Subcutaneous abdominal adipose tissue (tissue), 5 donors: Measurements from ENCODE around the gene GREM1.

Experiments used
- H3K27ac ChIP-seq: one replicate; pipeline ENCODE4 v1.7.0; 2013; ENCODE audit warnings: low read depth, mild to moderate bottlenecking, inconsistent platforms, low read length, moderate library complexity
- H3K27me3 ChIP-seq, 5 donors: one replicate each; pipeline ENCODE4 v1.7.0; 2013; ENCODE audit warnings: low read length in 5 of 5, inconsistent platforms in 1 of 5; ENCODE audit not compliant: control insufficient read depth in 5 of 5, insufficient read depth in 4 of 5
- H3K36me3 ChIP-seq, 5 donors: one replicate each; pipeline ENCODE4 v1.7.0; 2013; ENCODE audit warnings: low read length in 5 of 5; ENCODE audit not compliant: control insufficient read depth in 5 of 5, insufficient read depth in 5 of 5
- H3K4me1 ChIP-seq, 5 donors: one replicate each; pipeline ENCODE4 v1.7.0; 2013; ENCODE audit warnings: low read length in 5 of 5, mild to moderate bottlenecking in 3 of 5, moderate library complexity in 1 of 5; ENCODE audit not compliant: control insufficient read depth in 5 of 5, insufficient read depth in 5 of 5
- H3K4me3 ChIP-seq, 5 donors: one replicate each; pipeline ENCODE4 v1.7.0; 2013; ENCODE audit warnings: low read length in 5 of 5, low read depth in 1 of 5
- H3K9ac ChIP-seq, 5 donors: one replicate each; pipeline ENCODE4 v1.7.0; 2013; ENCODE audit warnings: low read length in 5 of 5, mild to moderate bottlenecking in 4 of 5, moderate library complexity in 3 of 5
- H3K9me3 ChIP-seq, 5 donors: one replicate each; pipeline ENCODE4 v1.7.0; 2013; ENCODE audit warnings: low read length in 5 of 5; ENCODE audit not compliant: control insufficient read depth in 5 of 5
- donor health status: healthy.
- donor health status: healthy.
- donor health status: healthy.
- donor health status: healthy.
- donor health status: healthy.

GREM1 gene

DNA sequence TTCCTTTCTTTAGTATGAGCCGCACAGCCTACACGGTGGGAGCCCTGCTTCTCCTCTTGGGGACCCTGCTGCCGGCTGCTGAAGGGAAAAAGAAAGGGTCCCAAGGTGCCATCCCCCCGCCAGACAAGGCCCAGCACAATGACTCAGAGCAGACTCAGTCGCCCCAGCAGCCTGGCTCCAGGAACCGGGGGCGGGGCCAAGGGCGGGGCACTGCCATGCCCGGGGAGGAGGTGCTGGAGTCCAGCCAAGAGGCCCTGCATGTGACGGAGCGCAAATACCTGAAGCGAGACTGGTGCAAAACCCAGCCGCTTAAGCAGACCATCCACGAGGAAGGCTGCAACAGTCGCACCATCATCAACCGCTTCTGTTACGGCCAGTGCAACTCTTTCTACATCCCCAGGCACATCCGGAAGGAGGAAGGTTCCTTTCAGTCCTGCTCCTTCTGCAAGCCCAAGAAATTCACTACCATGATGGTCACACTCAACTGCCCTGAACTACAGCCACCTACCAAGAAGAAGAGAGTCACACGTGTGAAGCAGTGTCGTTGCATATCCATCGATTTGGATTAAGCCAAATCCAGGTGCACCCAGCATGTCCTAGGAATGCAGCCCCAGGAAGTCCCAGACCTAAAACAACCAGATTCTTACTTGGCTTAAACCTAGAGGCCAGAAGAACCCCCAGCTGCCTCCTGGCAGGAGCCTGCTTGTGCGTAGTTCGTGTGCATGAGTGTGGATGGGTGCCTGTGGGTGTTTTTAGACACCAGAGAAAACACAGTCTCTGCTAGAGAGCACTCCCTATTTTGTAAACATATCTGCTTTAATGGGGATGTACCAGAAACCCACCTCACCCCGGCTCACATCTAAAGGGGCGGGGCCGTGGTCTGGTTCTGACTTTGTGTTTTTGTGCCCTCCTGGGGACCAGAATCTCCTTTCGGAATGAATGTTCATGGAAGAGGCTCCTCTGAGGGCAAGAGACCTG lies 13.2 kb downstream of the GREM1 start:
- no peak overlapping the region for H3K4me3 ChIP-seq
- H3K4me1 ChIP-seq: no peaks in the 10 kb centered on the region
- no peak overlapping the region for H3K27ac ChIP-seq
- H3K27me3 ChIP-seq: peaks cover 0 to 3% (median 0%) of the 10 kb centered on the region in 5 donors
- H3K9me3 ChIP-seq: peaks cover 0 to 4% (median 0%) of the 10 kb centered on the region in 5 donors
- no peaks in the 10 kb centered on the region for H3K36me3 ChIP-seq
- H3K9ac ChIP-seq: no peak overlapping the region

DNA sequence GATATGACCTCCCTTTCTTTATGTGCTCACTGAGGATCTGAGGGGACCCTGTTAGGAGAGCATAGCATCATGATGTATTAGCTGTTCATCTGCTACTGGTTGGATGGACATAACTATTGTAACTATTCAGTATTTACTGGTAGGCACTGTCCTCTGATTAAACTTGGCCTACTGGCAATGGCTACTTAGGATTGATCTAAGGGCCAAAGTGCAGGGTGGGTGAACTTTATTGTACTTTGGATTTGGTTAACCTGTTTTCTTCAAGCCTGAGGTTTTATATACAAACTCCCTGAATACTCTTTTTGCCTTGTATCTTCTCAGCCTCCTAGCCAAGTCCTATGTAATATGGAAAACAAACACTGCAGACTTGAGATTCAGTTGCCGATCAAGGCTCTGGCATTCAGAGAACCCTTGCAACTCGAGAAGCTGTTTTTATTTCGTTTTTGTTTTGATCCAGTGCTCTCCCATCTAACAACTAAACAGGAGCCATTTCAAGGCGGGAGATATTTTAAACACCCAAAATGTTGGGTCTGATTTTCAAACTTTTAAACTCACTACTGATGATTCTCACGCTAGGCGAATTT lies 14.9 kb downstream of the GREM1 start:
- H3K27ac ChIP-seq: no peak overlapping the region
- H3K9ac ChIP-seq: no peak overlapping the region

DNA sequence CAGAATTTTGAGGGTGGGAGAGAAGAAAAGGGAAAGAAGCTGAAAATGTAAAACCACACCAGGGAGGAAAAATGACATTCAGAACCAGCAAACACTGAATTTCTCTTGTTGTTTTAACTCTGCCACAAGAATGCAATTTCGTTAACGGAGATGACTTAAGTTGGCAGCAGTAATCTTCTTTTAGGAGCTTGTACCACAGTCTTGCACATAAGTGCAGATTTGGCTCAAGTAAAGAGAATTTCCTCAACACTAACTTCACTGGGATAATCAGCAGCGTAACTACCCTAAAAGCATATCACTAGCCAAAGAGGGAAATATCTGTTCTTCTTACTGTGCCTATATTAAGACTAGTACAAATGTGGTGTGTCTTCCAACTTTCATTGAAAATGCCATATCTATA lies 15.5 kb downstream of the GREM1 start:
- Histone ChIP-seq H3K4me1 (no peaks in the 10 kb centered on the region), H3K36me3 (no peaks in the 10 kb centered on the region), H3K9ac (no peak overlapping the region), H3K27ac (no peak overlapping the region), H3K9me3 (no peaks in the 10 kb centered on the region), H3K4me3 (no peak overlapping the region), H3K27me3 (peaks cover 0 to 3% (median 0%) of the 10 kb centered on the region in 5 donors)

More for the DNA sequence above, 14.9 kb downstream of the GREM1 start:
- peaks cover 0 to 3% (median 0%) of the 10 kb centered on the region in 5 donors for H3K27me3 ChIP-seq
- no peaks in the 10 kb centered on the region for H3K36me3 ChIP-seq
- H3K4me1 ChIP-seq: no peaks in the 10 kb centered on the region
- peaks cover 0 to 4% (median 0%) of the 10 kb centered on the region in 5 donors for H3K9me3 ChIP-seq
- no peak overlapping the region for H3K4me3 ChIP-seq

DNA sequence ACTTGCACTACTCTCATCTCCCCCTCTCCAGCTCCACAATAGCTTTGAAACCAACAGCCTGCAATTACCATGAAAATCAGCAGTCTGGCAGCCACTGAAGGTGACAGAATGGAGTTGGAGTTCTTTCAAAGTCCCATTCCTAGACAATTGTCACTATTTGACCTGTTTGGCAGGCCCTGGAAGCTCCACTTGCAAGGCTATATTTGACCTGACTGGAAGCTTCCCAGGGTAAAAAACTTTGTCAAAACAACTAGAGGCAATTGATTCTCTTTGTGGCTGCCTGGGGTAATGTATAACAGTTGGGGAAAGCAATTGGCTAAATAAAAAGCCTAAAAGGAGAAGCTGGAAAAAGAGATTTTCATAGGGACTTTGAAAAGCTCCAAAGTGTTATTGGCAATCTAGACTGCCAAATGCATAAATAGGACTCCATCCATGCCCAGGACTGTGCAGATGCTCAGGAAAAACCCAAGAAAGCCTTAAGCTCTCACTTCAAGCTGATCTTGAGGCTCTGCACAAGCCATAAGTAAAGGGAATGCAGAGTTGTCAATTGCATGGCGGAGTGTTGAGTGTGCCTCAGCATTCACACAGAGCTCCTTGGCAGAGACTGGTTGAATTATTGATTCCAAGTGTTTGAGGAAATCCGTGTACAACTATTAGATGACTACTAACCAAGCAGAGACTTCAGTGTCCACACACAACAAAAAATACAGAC lies 18.3 kb downstream of the GREM1 start:
- H3K36me3 ChIP-seq: no peaks in the 10 kb centered on the region
- H3K27ac ChIP-seq: no peak overlapping the region
- H3K27me3 ChIP-seq: no peaks in the 10 kb centered on the region
- peaks cover 0 to 7% (median 0%) of the 10 kb centered on the region in 5 donors for H3K9me3 ChIP-seq
- H3K4me1 ChIP-seq: no peaks in the 10 kb centered on the region
- H3K9ac ChIP-seq: no peak overlapping the region
- H3K4me3 ChIP-seq: no peak overlapping the region

DNA sequence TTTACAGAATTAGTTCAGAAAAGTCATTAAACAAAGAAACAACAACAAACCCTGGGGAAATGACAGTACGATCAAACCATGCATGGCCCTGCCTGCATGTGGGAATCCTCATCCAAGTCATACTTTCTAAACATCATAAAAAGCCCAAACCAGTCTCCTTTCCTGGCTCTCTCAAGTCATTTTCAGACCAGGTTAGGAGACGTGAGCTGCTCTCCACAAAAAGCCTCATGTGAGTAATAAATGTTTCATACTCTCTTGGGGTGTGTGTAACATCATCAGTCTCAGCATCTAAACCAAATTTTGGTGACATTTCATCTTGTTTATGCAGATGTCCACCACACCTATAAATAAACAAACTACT lies 18.9 kb downstream of the GREM1 start:
- peaks cover 0 to 7% (median 0%) of the 10 kb centered on the region in 5 donors for H3K9me3 ChIP-seq
- H3K4me1 ChIP-seq: no peaks in the 10 kb centered on the region
- no peak overlapping the region for H3K4me3 ChIP-seq
- H3K27me3 ChIP-seq: no peaks in the 10 kb centered on the region
- H3K9ac ChIP-seq: no peak overlapping the region
- H3K27ac ChIP-seq: no peak overlapping the region
- no peaks in the 10 kb centered on the region for H3K36me3 ChIP-seq

DNA sequence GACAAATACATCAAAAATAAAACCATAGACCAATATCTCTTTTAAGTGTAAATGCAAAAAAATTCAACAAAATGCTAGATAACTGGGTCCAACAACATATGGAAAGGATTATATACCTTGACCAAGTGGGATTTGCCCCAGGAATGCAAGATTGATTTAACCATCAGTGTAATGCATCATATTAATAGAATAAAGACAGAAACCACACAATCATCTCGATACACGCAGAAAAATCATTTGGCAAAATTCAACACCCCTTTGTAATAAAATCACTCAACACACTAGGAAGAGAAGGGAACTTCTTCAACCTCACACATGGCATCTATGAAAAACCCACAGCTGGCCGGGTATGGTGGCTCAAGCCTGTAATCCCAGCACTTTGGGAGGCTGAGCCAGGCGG lies 19.5 kb downstream of the GREM1 start:
- peaks cover 0 to 7% (median 0%) of the 10 kb centered on the region in 5 donors for H3K9me3 ChIP-seq
- H3K4me3 ChIP-seq: no peak overlapping the region
- no peaks in the 10 kb centered on the region for H3K27me3 ChIP-seq
- no peaks in the 10 kb centered on the region for H3K36me3 ChIP-seq
- H3K27ac ChIP-seq: no peak overlapping the region
- H3K9ac ChIP-seq: no peak overlapping the region
- no peaks in the 10 kb centered on the region for H3K4me1 ChIP-seq

DNA sequence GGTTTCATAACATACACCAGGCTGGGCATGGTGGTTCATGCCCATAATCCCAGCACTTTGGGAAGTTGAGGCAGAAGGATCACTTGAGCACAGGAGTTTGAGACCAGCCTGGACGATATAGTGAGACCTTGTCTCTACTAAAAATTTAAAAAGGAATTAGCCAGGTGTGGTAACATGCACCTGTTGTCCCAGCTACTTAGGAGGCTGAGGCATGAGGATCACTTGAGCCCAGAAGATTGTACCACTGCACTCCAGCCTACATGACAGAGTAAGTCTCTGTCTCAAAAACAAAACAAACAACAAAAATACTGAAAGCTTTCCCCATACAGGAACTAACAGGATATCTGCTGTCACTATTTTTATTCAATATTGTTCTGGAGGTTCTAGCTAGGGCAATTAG lies 20.9 kb downstream of the GREM1 start:
- H3K9me3 ChIP-seq: peaks cover 0 to 11% (median 0%) of the 10 kb centered on the region in 5 donors
- no peaks in the 10 kb centered on the region for H3K4me1 ChIP-seq
- H3K9ac ChIP-seq: no peak overlapping the region
- H3K27me3 ChIP-seq: no peaks in the 10 kb centered on the region
- no peak overlapping the region for H3K27ac ChIP-seq
- H3K36me3 ChIP-seq: no peaks in the 10 kb centered on the region
- no peak overlapping the region for H3K4me3 ChIP-seq

DNA sequence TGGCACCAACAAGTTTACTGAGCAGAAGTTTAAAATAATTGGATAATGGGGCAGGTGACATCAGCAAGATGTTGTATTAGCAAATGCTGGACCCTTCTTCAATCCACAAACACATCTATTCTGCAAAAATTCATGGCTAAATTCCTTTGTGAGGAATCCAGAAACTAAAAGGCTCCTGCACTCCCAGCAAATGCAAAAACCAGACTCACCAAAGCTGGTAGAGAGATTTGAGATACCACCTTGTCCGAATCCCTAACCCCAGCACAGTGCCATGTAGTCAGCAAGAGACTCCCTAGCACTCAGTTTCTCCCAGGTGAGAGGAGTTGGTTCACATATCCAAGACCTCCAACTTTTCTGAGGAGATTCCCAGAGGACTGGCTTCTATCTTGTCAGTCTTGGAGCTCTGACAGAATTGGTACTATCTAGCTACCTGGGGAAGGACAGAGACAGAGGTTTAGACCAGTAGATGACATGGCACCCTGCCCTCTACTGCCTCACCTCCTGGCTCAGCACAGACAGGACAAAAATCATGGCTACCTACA lies 21.8 kb downstream of the GREM1 start:
- no peak overlapping the region for H3K27ac ChIP-seq
- H3K9me3 ChIP-seq: peaks cover 0 to 11% (median 0%) of the 10 kb centered on the region in 5 donors
- no peaks in the 10 kb centered on the region for H3K36me3 ChIP-seq
- no peak overlapping the region for H3K4me3 ChIP-seq
- H3K27me3 ChIP-seq: no peaks in the 10 kb centered on the region
- no peak overlapping the region for H3K9ac ChIP-seq
- H3K4me1 ChIP-seq: no peaks in the 10 kb centered on the region

DNA sequence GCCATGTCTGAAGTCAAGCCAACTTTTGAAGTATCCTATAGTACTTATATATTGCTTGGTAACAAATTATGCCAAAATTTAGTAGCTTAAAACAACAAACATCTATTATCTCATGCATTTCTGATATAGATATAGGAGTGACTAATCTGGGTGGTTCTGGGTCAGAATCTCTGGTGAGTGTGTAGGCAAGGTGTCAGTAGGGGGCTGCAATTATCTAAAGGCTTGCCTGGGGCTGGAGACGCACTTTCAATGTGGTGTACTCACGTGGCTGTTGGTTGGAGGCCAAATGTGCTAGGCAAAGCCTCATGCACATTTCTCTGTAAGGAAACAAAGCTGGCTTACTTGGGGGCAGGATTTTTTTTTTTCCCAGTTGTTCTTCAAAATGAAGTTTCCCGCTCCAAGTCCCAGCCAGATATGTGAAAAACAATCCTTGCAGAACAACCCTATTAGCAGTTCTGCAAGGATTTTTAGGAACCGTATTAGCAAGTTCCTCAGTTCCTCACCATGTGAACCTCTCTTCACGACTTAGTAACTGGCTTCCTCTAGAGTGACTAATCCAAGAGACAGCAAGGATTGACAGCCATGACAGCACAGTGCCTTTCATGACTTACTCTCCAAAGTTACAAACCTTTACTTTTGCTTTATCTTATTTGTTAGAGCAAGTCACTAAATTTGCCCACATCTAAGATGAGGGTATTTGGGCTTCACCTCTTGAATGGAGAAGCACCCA lies 25.8 kb downstream of the GREM1 start:
- Histone ChIP-seq H3K4me1 (no peaks in the 10 kb centered on the region), H3K36me3 (no peaks in the 10 kb centered on the region), H3K9ac (no peak overlapping the region), H3K27ac (no peak overlapping the region), H3K27me3 (no peaks in the 10 kb centered on the region), H3K4me3 (no peak overlapping the region), H3K9me3 (peaks cover 0 to 11% (median 0%) of the 10 kb centered on the region in 5 donors)
